GM21529 (cell line): ENCODE measurements around the gene B9D2.
"Not testable (repeated sequence)": the region's sequence is repeated elsewhere in the genome, so short reads cannot be mapped to it uniquely, and the experiment has no call there.

Experiments
- ATAC-seq: cut with Tn5 transposase; IDR thresholded peaks from one replicate; pipeline ENCODE4 v1.9.1; 2021; ENCODE audit not compliant: unreplicated experiment

The B9D2 gene

DNA sequence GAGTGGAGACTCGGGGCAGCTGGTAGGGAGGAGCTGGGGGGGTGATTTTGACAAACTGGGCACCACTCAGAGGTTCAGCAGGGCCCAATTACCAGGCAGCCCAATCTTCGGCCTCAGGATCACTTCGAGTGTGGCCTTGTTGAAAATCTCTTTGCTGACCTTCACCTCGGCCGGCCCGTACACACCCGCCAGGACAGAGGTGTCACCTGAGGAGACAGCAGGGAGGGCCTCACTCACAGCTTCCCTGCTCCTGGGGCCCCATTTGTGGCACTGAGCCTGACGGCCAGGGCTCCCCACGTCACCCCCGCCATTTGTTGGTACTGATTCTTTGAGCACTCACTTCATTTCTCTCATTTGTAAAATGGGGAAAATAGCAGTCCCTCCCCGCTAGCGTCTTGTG is 28.8 kb upstream of the B9D2 start:
- no peak for ATAC-seq

DNA sequence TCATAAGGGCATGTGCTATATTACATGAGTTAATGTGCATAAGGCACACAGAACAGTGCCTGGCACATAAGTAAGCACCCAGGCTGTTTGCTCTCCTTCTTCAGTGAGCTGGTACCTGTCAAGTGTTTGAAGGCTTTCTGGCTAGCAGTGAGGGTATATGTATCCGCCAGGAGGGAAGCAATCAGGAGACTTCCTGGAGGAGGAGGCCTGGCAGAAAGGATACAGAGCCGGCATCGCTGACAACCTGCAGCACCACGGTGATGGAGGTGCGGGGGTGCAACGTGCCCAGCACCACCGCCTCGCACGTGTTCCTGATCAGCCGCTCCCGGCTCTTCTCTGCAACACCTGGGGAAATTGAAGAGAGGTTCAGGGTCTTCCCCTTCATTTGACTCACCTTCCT is 27.7 kb upstream of the B9D2 start:
- no peak for ATAC-seq

DNA sequence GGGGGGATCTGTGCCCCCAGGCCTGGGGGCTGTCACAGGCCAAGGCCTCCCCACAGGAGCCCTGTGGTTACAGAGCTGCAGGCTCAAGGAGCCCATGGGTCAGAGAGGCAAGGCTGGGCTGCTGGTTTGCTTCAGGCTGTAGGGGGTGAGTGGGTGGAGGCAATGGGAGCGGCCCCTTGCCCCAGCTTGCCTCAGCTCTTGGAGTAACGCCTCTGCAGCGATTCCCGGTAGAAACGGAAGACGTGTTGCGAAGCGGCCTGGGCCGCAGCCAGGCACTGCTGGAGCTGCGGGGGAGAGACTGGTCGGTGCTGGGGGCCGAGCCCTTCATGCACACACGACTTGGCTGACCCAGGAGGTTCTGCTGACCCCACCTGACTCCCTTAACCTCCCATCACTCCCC is 22.5 kb upstream of the B9D2 start:
- ATAC-seq: no peak

DNA sequence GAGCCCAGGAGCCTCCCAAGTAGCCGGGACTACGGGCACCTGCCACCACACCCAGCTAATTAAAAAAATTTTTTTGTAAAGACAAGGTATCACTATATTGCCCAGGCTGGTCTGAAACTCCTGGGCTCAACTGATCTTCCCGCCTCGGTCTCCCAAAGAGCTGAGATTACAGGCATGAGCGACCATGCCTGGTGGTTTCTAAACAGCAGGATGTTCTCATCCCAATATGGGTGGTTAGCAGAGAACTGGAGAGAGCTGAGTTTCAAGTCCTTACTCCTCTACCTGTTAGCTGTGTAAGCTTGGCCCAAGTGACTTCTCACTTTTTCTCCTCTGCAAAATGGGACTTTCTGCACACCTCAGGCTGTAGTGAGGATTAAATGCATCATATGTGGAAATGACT is 20.4 kb upstream of the B9D2 start:
- no peak for ATAC-seq

DNA sequence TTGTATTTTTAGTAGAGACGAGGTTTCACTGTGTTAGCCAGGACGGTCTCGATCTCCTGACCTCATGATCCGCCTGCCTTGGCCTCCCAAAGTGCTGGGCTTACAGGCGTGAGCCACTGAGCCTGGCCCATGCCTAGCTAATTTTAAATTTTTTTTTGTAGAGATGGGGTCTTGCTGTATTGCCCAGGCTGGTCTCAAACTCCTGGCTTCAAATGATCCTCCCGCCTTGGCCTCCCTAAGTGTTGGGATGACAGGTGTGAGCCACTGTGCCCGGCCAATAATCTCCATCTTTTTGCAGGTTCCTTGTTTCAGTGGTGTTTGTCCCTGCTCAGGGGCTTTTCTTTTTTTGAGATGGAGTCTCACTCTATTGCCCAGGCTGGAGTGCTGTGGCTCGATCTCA is 17.6 kb upstream of the B9D2 start:
- ATAC-seq: not testable (repeated sequence)

DNA sequence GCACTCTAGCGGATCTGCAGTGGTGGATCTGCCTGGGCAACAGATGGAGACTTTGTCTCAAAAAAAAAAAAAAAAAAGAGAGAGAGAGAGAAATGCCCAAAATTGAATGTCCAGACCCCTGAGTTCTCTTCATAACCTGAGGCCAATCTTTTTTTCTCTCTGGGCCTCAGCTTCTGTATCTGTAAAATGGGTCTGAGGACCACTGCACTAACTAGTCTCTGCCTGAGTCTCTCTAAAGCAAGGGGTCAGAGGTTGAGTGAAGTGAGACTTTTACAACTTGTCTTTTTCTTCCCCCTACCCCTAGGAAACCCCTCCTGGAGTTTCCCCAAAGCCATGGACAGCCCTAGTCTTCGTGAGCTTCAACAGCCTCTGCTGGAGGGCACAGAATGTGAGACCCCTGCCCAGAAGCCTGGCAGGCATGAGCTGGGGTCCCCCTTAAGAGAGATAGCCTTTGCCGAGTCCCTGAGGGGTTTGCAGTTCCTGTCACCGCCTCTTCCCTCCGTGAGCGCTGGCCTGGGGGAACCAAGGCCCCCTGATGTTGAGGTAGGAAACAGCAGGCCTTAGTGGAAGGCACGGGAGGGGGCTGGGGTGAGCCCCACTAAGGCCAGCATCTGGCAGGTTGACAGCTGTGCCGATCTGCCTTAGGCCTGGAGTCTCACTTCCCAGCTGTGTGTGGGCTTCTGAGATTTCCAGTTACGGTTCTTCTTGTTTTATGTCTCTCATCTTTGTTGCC is 14.2 kb upstream of the B9D2 start:
- no peak for ATAC-seq

DNA sequence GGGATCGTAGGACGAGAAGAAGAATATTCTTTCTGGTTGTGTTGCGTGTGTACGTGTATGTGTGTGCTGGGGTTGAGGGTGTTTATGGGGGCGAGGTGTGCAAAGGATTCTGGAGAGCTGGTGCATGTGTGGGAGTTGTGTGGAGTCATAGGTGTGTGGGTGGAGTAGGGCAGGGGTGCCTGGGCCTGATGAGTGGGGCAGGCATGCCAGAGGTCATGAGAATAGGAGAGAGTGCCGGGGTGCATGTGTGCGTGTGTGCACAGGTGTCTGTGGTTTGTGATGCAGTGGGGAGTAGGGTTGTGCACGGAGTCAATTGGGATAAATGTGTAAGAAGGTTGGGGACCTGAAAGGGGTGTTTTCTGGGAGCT is 13.0 kb upstream of the B9D2 start:
- no peak for ATAC-seq

DNA sequence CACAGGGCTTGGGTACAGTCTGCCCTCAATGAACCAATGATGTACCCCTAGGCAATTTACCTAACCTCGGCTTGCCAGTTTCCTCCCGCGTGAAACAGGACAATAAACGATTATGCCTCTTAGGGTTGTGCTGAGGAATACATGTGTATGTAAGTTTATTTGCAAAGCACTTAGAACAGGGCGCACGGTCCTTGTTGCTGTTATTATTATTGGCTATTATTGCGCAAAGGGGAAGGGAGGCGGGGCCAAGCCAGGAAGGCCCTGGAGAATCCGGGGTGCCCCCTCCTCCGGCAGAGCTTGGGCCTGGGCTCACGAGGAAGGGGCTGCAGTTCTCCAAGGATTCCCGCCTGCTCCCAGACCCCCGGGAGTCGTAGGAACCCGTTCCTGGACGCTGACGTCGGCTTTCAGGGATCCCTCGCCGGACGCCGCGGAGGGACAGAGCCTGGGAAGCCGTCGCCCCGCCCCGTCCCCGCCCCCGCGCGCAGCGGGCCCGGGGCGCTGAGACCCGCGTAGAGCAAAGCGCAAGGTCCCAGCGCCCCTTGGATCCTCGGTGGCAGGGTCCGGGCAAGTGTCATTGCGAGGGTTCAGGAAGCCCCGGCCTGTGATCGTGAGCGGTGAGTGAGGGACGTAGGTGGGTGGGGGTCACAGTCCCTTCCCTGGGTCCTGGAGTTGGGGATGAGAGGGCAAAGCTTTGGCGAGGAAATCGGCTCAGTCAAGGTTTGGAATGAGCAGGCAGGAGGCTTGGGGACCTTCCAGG is 12.5 kb upstream of the B9D2 start, which contains the start of gene TMEM91:
TMEM91 (plus strand) TSS at position 293 of the 757 bp plus-strand sequence. CDS start 1,777 bp downstream, outside the sequence.
- no peak for ATAC-seq

DNA sequence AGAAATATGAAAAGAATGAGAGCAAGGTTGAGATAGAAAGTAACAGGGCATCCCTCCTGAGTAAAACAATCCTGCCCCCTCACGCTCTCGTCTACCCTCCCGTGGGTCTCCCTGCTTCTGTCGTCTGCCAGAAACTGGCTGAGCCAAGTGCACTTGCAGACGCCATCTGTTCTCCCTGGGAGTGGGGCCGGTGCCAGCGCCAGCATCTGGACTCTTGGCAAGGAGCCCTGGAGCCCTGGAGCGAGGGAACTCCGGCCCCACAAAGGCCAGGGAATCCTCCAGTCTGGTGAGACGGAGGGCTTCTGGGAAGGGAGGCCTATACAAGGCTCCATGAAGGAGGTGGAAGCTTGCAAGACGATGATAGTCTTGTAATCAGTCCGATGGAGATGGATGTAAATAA is 10.0 kb upstream of the B9D2 start:
- ATAC-seq: no peak

DNA sequence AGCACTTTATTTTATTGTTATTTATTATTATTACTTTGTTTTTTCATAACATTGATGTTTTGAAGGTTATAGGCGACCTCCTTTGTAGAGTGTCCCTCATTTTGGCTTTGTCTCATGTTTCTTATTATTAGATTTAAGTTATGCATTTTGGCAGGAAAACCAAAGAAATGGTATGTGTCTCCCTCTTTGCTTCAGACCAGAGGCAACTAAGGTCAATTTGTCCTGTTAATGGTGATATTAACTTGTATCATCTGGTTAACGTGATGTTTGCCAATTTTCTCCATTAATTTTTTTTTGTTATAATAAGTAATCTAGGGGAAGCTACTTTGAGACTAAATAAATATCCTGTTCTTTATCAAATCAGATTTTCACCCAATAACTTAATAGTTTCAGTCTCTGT is 8.6 kb upstream of the B9D2 start:
- no peak for ATAC-seq

DNA sequence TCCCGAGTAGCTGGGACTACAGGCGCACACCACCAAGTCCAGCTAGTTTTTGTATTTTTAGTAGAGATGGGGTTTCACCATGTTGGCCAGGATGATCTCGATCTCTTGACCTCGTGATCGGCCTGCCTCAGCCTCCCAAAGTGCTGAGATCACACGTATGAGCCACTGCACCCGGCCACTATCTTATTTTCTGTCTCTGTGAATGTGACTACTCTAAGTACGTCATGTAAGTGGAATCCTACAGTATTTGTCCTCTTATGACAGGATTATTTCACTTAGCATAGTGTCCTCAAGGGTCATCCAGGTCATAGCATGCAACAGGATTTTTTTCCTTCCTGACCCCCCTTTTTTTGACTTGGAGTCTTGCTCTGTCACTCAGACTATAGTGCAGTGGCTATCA is 7.6 kb upstream of the B9D2 start:
- no peak for ATAC-seq

DNA sequence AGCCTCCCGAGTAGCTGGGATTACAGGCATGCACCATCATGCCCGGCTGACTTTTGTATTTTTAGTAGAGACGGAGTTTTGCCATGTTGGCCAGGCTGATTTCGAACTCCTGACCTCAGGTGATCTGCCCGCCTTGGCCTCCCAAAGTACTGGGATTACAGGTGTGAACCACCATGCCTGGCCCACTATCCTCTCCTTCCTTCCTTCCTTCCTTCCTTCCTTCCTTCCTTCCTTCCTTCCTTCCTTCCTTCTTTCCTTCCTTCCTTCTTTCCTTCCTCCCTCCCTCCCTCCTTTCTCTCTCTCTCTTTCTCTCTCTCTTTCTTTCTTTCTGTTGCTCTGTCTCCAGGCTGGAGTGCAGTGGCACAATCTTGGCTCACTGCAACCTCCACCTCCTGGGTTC is 7.2 kb upstream of the B9D2 start:
- not testable (repeated sequence) for ATAC-seq

DNA sequence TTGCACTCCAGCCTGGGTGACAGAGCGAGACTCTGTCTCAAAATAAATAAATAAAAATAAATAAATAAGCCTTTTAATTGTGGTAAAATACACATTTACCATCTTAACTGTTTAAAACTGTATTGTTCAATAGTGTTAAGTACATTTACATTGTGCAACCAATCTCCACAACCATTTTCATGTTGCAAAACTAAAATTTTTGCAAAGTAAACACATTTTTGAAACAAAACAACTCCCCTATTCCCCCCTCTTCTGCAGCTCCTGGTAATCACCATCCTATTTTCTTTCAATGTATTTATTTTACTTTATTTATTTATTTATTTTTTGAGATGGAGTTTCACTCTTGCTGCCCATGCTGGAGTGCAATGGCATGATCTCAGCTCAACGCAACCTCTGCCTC is 5.8 kb upstream of the B9D2 start:
- ATAC-seq: no peak

DNA sequence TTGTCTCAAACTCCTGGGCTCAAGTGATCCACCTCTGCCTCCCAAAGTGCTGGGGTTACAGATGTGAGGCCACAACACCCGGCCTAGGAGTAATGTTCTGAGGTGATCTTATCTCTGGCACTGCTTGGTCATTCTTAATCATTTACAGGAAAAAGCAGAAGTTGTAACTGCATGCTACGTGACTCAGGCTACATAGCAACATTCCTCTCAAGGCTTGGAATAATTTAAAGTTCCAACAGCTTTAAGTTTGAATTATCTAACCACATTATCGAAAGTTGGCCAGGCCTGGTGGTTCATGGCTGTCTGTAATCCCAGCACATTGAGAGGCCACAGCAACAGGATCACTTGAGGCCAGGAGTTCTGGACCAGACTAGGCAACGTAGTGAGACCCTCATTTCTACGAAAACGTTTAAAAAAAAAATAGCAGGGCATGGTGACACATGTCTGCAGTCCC is 3.9 kb upstream of the B9D2 start:
- ATAC-seq: no peak

DNA sequence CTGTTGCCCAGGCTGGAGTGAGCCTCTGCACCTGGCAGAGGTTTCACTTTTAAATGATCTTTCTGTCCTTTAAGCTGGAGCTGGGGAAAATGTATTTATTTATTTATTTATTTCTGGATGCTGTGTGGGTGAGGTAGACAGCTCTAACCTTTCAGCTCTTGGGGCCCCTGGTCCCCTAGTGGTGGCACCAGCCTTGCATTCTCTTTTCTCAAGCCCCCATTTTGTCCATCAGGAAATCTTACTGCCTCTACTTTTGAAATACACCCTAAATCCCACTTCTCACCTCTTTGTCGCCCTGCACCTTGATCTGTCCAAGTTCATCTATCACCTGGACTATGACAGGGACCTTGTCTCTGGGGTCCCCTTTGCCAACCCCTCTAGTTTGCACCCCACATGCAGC is 2.1 kb upstream of the B9D2 start:
- ATAC-seq: no peak

DNA sequence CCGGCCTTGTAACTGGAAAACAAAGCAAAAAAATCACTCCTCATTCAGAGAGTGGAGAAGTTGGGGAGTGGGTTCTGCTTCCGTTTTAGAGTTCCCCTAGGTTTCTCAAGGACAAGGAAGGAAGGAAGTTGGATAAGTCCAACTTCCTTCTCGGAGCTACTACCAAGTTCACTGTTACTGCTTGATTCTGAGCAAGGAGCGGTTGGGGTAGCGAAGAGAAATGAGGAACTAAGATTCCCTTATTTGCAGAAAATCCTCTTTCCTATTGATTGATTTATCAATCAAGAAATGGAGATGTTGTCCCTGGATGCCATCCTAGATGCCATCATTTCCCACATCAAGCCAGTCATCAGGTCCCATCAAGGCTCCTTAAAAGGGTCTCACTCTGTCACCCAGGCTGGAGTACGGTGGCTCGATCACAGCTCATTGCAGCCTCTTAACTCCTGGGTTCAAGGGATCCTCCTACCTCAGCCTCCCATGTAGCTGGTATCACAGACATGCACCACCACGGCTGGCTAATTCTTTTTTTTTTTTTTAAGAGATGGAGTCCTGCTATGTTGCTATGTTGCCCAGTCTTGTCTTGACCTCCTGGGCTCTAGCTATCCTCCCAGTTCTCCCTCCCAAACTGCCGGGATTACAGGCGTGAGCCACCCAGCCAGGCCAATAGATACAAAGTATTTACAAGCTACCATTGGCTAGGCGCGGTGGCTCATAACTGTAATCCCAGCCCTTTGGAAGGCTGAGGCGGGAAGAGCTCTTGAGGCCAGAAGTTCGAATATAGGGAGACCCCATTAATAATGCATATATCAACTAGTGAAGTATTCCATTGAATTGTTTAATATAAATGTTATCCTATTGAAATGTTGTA is 809 bp upstream of the B9D2 start:
- ATAC-seq: no peak

DNA sequence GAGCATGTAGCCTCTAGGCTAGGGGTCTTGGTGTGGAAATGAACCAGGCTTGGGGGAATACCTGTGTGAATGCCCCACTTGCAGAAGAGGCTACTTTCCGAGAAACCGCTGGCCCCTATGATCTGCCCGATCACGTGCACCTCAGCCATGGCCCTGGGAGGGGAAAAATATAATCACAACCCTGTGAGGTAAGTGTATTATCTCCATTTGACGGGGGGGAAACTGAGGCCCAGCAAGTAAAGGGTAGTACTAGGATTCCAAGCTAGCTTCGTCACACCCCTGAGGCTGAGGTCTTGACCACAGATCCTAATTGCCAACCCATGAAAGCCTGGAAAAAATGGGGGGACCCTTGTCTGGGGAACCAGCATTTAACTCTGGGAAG is 587 bp downstream of the B9D2 start:
- no peak for ATAC-seq

DNA sequence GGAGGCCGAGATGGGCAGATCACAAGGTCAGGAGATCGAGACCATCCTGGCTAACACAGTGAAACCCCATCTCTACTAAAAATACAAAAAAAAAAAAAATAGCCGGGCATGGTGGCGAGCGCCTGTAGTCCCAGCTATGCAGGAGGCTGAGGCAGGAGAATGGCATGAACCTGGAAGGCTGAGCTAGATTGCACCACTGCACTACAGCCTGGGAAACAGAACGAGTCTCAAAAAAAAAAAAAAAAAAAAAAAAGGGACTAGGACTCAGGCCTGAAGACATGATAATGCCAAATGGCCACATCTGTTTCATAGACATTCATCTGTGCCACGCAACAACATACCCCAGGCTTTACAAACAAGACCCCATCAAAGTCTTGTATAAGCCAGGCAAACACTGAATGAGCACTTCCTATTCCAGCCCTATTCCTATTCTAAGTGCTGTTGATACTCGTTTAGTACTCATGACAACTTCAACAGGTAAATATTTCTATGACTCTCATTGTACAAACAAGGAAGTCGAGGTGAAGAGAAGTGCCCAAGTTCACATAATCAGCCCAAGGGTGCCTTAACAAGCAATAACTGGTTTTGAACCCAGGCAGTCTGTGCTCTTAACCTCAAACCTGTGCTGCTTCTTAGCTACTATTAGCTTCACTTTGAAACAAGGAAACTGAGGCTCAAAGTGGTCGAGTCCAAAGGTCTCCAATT is 1.7 kb downstream of the B9D2 start:
- ATAC-seq: no peak

DNA sequence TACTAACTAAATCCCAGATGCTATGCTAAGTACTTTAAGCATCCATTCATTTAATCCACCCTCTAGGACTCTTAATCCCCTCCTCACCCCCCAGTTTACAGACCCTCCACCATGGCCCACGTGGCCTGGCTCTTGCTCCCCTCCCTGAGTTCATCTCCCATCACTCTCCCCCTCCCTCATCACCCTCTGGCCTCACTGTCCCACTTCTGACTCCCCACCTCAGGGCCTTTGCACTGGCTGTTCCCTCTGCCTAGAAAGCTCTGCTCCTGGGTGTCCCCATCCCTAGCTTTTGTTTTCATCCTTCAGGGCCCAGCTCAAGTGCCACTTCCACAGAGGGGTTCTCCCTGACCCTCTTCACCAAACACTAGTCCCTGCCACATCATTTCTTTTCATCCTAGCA is 4.2 kb downstream of the B9D2 start:
- no peak for ATAC-seq

DNA sequence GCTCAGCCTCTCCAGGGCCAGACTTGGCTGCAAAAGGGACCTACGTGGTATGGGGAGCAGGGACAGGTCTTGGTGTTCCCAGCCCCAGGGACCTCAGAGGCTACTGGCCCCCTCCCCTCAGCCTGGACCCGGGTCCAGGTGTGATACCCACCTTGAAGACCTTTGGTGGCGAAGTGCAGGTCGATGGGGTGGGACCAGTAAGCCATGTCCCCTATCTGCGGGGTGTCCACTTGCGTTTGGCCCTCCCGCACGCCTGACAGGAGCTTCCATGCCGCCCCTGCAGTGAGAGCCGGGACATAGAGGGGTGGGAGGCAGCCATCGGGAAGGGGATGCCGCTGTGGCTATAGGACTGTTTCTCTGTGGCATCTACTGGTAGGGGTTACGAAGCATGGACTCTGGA is 6.2 kb downstream of the B9D2 start:
- no peak for ATAC-seq
